K562 (cell line): ENCODE results near the gene TRIM47. TPM values are rescaled to one million over a fixed set of nuclear protein-coding genes. Genes with fewer than 3 reads are reported as not detected.
A peak's percentile ranks its signal among the peaks of the same experiment; 100 is the strongest.

Experiments used
- CHD7 ChIP-seq: fragments of 200-600 bp; sonication (generic); IDR thresholded peaks from one replicate; pipeline ENCODE4 v1.6.1; 2012; ENCODE audit warnings: mild to moderate bottlenecking, low read depth, low read length, inconsistent platforms
- RBFOX2 ChIP-seq: fragments of 200-400 bp; formaldehyde crosslinking; IDR thresholded peaks from 2 replicates; pipeline ENCODE4 v1.6.1; 2017; ENCODE audit warnings: low read depth, mild to moderate bottlenecking, low read length, moderate library complexity
- SAFB2 ChIP-seq: fragments of 200-400 bp; formaldehyde crosslinking; IDR thresholded peaks from 2 replicates; pipeline ENCODE4 v1.6.1; 2018; ENCODE audit warnings: borderline replicate concordance, low read length, low read depth, moderate library complexity; ENCODE audit not compliant: severe bottlenecking
- ZNF77 ChIP-seq: fragments of 250-450 bp; sonication (Bioruptor Pico); IDR thresholded peaks from 2 replicates; pipeline ENCODE4 v1.5.0; 2020
- polyA plus RNA-seq, 8 experiments: library from polyadenylated mRNA; depleted of rRNA in 4 of 8; stranded (reverse) in 5 of 8; unstranded in 3 of 8; fragments of >200 nt; fragmentation: Nextera tagmentation in 2 of 8; fragmentation: Illumina TruSeq in 1 of 8; extraction: Ambion mirVana in 2 of 8; extraction: Trizol in 1 of 8; gene quantifications; 2 replicates each; pipeline versions ENCODE4 v1.2.1 to v1.2.3, GENCODE V29; 2011 to 2014; ENCODE audit warnings: inconsistent platforms in 1 of 8, missing spikeins in 1 of 8
- total RNA-seq, 7 experiments: library from RNA; depleted of rRNA in 6 of 7; stranded (reverse); fragments of >200 nt in 6 of 7; fragmentation: Illumina TruSeq in 2 of 7; extraction: Trizol in 2 of 7; gene quantifications; 2 replicates each; pipeline versions ENCODE4 v1.2.1 to v1.2.3, GENCODE V29; 2011 to 2021; ENCODE audit warnings: low replicate concordance in 1 of 7

TRIM47 gene
- total and polyA plus RNA-seq, 9 of the 15 experiments (the other 6 are each of a cell fraction or from before 2014, with no cell fraction given): 0.56 to 6.1 (median 3.2) TPM

GRCh38 chr17:75894049-75894733 lies 15.8 kb upstream of the TRIM47 start (continued):
- TF ChIP-seq CHD7 (no peak), RBFOX2 (peak; percentile 49; the same call in 1 of the 2 replicates), ZNF77 (CRISPR knock-in tag) (no peak), SAFB2 (no peak)
